OCI-LY7 (cell line): ENCODE data around the gene GTF2I. TPM values are rescaled to one million over a fixed set of nuclear protein-coding genes. Genes with fewer than 3 reads are reported as not detected.

ENCODE experiments used
- BruUV-seq: library from RNA; stranded (reverse); fragments of 400-500 nt; replicated peaks from 2 replicates; lab custom pipeline; 2021; lab: Mats Ljungman, UMichigan
- CTCF ChIA-PET: fragments of 300-600 bp; sonication (Branson Sonifier 250); formaldehyde crosslinking; loops from one replicate; lab custom pipeline; 2022; ENCODE audit warnings: antibody characterized with exemption; ENCODE audit not compliant: unreplicated experiment; lab: Charles Lee
- POLR2A ChIA-PET: fragments of 300-600 bp; sonication (Branson Sonifier 250); formaldehyde crosslinking; loops from one replicate; lab custom pipeline; 2022; ENCODE audit warnings: antibody characterized with exemption; lab: Charles Lee
- DNase-seq: peaks from one replicate; pipeline ENCODE4 v3.0.0-alpha.2; 2015; ENCODE audit warnings: low spot score
- H2AFZ ChIP-seq: fragments of 200-600 bp; sonication (generic), shearing (Covaris generic); 2 replicates; pipeline ENCODE4 v1.6.1; 2014; ENCODE audit warnings: mild to moderate bottlenecking, antibody characterized with exemption, low read length, moderate library complexity
- H3K27ac ChIP-seq: fragments of 200-600 bp; sonication (generic); 2 replicates; pipeline ENCODE4 v1.5.1; 2014; ENCODE audit warnings: mixed run types, low read depth, mild to moderate bottlenecking, moderate library complexity, low read length, inconsistent platforms; ENCODE audit not compliant: poor library complexity, severe bottlenecking
- H3K36me3 ChIP-seq: fragments of 200-600 bp; sonication (generic); 2 replicates; pipeline ENCODE4 v1.6.1; 2014; ENCODE audit warnings: mild to moderate bottlenecking, antibody characterized with exemption, low read length, moderate library complexity, mixed read lengths; ENCODE audit not compliant: insufficient read depth
- H3K4me1 ChIP-seq: fragments of 200-600 bp; sonication (generic); 2 replicates; pipeline ENCODE4 v1.5.1; 2014; ENCODE audit warnings: mild to moderate bottlenecking, low read length; ENCODE audit not compliant: insufficient read depth, poor library complexity, severe bottlenecking
- H3K4me2 ChIP-seq: fragments of 200-600 bp; sonication (generic); 2 replicates; pipeline ENCODE4 v1.6.1; 2014; ENCODE audit warnings: mild to moderate bottlenecking, low read length
- H3K4me3 ChIP-seq: fragments of 200-600 bp; sonication (generic); 2 replicates; pipeline ENCODE4 v1.5.1; 2014; ENCODE audit warnings: mild to moderate bottlenecking, low read depth, low read length; ENCODE audit not compliant: poor library complexity, severe bottlenecking
- H3K79me2 ChIP-seq: fragments of 200-600 bp; sonication (generic); 2 replicates; pipeline ENCODE4 v1.6.1; 2016; ENCODE audit warnings: low read depth, mild to moderate bottlenecking, low read length, moderate library complexity, mixed read lengths; ENCODE audit not compliant: insufficient read depth
- H3K9me2 ChIP-seq: fragments of 200-600 bp; sonication (generic); 2 replicates; pipeline ENCODE4 v1.6.1; 2016; ENCODE audit warnings: mild to moderate bottlenecking, low read length, mixed read lengths; ENCODE audit not compliant: insufficient read depth
- H3K9me3 ChIP-seq: fragments of 200-600 bp; sonication (generic); 2 replicates; pipeline ENCODE4 v1.6.1; 2014; ENCODE audit warnings: mild to moderate bottlenecking, mixed run types, low read length, mixed read lengths
- H4K20me1 ChIP-seq: fragments of 200-600 bp; sonication (generic); 2 replicates; pipeline ENCODE4 v1.6.1; 2014; ENCODE audit warnings: mild to moderate bottlenecking, antibody characterized with exemption, low read length, moderate library complexity, mixed read lengths; ENCODE audit not compliant: insufficient read depth
- CTCF ChIP-seq: fragments of 200-600 bp; sonication (generic); conservative IDR thresholded peaks from 2 replicates; pipeline ENCODE4 v1.5.1; 2014; ENCODE audit warnings: mild to moderate bottlenecking, antibody characterized with exemption, low read length, moderate library complexity, mixed read lengths
- EZH2phosphoT487 ChIP-seq: fragments of 200-600 bp; sonication (generic); IDR thresholded peaks from 2 replicates; pipeline ENCODE4 v1.6.1; 2018; ENCODE audit warnings: low read depth, borderline replicate concordance, mild to moderate bottlenecking, mixed run types, antibody characterized with exemption, low read length, moderate library complexity, mixed read lengths
- intact Hi-C: fragments of 100-400 bp; cut with micrococcal nuclease; formaldehyde crosslinking; loops from one replicate; pipeline ENCODE4 v1.10.0; 2022; ENCODE audit not compliant: unreplicated experiment
- total RNA-seq, 2 experiments: library from RNA; depleted of rRNA in 1 of 2; stranded (reverse); fragments of >200 nt in 1 of 2; shearing (Covaris generic) in 1 of 2; gene quantifications; 2 replicates each; pipeline ENCODE4 v1.2.3, GENCODE V29; 2014 to 2022

GTF2I gene
- total RNA-seq, 2 experiments from 2014 or later: 188 to 269 TPM

DNA sequence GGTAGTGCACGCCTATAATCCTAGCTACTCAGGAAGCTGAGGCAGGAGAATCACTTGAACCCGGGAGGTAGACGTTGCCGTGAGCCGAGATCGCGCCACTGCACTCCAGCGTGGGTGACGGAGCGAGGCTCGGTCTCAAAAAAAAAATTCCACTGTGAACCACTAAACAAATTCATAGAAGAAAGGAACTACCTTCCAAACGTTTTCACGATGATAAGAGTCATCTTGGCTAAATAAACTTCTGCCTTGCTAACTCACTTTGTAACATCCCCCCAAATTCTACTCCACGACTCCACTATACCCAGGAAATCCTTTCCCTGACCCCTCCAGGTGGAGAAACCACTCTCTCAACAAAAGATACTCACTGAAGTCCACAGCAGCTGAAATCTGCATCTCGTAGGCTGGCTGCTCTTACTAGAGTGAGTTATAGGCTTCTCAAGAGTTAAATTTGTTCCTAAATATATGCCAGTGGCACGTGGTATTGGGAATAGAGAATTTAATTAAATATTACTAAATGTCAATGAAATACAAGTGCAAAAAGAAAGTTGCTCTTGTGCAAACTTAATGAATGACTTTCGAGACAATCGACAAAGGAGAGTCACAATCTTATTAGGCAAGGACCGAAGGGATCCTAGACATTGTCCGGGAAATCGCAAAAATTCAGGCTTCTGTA, 1.6 kb upstream of the GTF2I start:
- TF ChIP-seq EZH2phosphoT487 (no peak), CTCF (no peak)
- CTCF ChIA-PET: no interaction called here
- intact Hi-C loops: no loop called here

GRCh38 chr7:74656441-74656836, 1.1 kb upstream of the GTF2I start:
- Histone ChIP-seq H3K9me2 (no peaks in the 10 kb centered on the region), H3K79me2 (peaks cover 39% of the 10 kb centered on the region), H4K20me1 (no peaks in the 10 kb centered on the region), H3K27ac (peak overlapping the region; percentile 98), H3K4me1 (peaks cover 53% of the 10 kb centered on the region), H3K36me3 (peaks cover 15% of the 10 kb centered on the region), H3K4me2 (peak overlapping the region; percentile 99), H2AFZ (peak overlapping the region; percentile 48; the same call in 1 of the 2 replicates), H3K4me3 (peak overlapping the region; percentile 98), H3K9me3 (no peaks in the 10 kb centered on the region)
- BruUV-seq: no TSS peak
- CTCF ChIA-PET: interaction anchor here (0.6 kb wide), 1 partner anchor 256 kb away, joined by 4 read pairs; no protein-coding TSS in a partner anchor
- peak; percentile 56 for DNase-seq
- 0 out of 2 replicates have a peak, but pooled peaks have one; percentile 19 for TF ChIP-seq CTCF
- TF ChIP-seq EZH2phosphoT487: no peak
- intact Hi-C loops: no loop called here
- POLR2A ChIA-PET: interaction anchor here (0.6 to 1.5 kb wide), 5 partner anchors 13 to 178 kb away, joined by 3 to 5 read pairs (median 3); no protein-coding TSS in a partner anchor

More for the DNA sequence above, 1.6 kb upstream of the GTF2I start:
- no peaks in the 10 kb centered on the region for H4K20me1 ChIP-seq
- H3K9me2 ChIP-seq: no peaks in the 10 kb centered on the region
- BruUV-seq: no TSS peak
- no peaks in the 10 kb centered on the region for H3K9me3 ChIP-seq
- peak overlapping the region; percentile 48; the same call in 1 of the 2 replicates for H2AFZ ChIP-seq
- no peak for DNase-seq
- H3K4me1 ChIP-seq: peaks cover 53% of the 10 kb centered on the region
- peak overlapping the region; percentile 42 for H3K4me3 ChIP-seq
- H3K36me3 ChIP-seq: peaks cover 15% of the 10 kb centered on the region
- peak overlapping the region; percentile 99 for H3K4me2 ChIP-seq
- H3K79me2 ChIP-seq: peaks cover 39% of the 10 kb centered on the region
- H3K27ac ChIP-seq: peak overlapping the region; percentile 18
- POLR2A ChIA-PET: interaction anchor here (0.7 to 1.5 kb wide), 3 partner anchors 15 to 178 kb away, joined by 3 to 5 read pairs (median 3); no protein-coding TSS in a partner anchor
